CD4-positive, alpha-beta T cell treated with Interleukin-17A for 4 hours (primary cell): ENCODE measurements around the gene EYA2.

Experiments
- DNase-seq: peaks from one replicate; pipeline ENCODE4 v3.0.0-alpha.2; 2020; ENCODE audit warnings: mixed read lengths

The EYA2 gene

GRCh38 chr20:46984405-46984804, 89.8 kb downstream of the EYA2 start:
- no peak for DNase-seq

- no peak for DNase-seq
These were observed 90.6 kb downstream of the EYA2 start for GRCh38 chr20:46985250-46985649.

GRCh38 chr20:46985671-46986070, 91.0 kb downstream of the EYA2 start:
- DNase-seq: no peak

- no peak for DNase-seq
These were observed 92.4 kb downstream of the EYA2 start for GRCh38 chr20:46987001-46987400.

GRCh38 chr20:46990017-46990595, 95.5 kb downstream of the EYA2 start:
- no peak for DNase-seq

GRCh38 chr20:46990596-46991104, 96.0 kb downstream of the EYA2 start:
- DNase-seq: no peak

GRCh38 chr20:46991168-46991567, 96.5 kb downstream of the EYA2 start:
- DNase-seq: no peak

- no peak for DNase-seq
These were observed 97.4 kb downstream of the EYA2 start for GRCh38 chr20:46991880-46992639.

- DNase-seq: no peak
These were observed 98.0 kb downstream of the EYA2 start for GRCh38 chr20:46992640-46993035.

- no peak for DNase-seq
These were observed 98.9 kb downstream of the EYA2 start for GRCh38 chr20:46993465-46994095.

- peak; percentile 4 for DNase-seq
These were observed 99.7 kb downstream of the EYA2 start for GRCh38 chr20:46994341-46994740.

- no peak for DNase-seq
These were observed 101.0 kb downstream of the EYA2 start for GRCh38 chr20:46995561-46996142.

- DNase-seq: no peak
These were observed 102.5 kb downstream of the EYA2 start for GRCh38 chr20:46997187-46997586.

- no peak for DNase-seq
These were observed 104.0 kb downstream of the EYA2 start for GRCh38 chr20:46998477-46999240.

- DNase-seq: no peak
These were observed 105.3 kb downstream of the EYA2 start for GRCh38 chr20:46999801-47000465.

- DNase-seq: no peak
These were observed 108.6 kb downstream of the EYA2 start for GRCh38 chr20:47003223-47003622.

GRCh38 chr20:47004179-47004578, 109.5 kb downstream of the EYA2 start:
- DNase-seq: no peak

- no peak for DNase-seq
These were observed 113.4 kb downstream of the EYA2 start for GRCh38 chr20:47007826-47008655.

GRCh38 chr20:47008842-47009518, 114.3 kb downstream of the EYA2 start:
- DNase-seq: no peak

GRCh38 chr20:47009784-47010183, 115.1 kb downstream of the EYA2 start:
- no peak for DNase-seq

GRCh38 chr20:47011984-47012383, 117.3 kb downstream of the EYA2 start:
- no peak for DNase-seq
